SJSA1 (cell line): ENCODE results near the gene RPE65. TPM values are rescaled to one million over a fixed set of nuclear protein-coding genes. Genes with fewer than 3 reads are reported as not detected.
"Not testable (repeated sequence)": the region's sequence is repeated elsewhere in the genome, so short reads cannot be mapped to it uniquely, and the experiment has no call there.

Experiments used
- DNase-seq, 2 experiments: peaks; one replicate each; pipeline ENCODE4 v3.0.0-alpha.2; 2015 to 2020; ENCODE audit warnings: low spot score in 2 of 2, low read depth in 1 of 2
- H3K27ac ChIP-seq: fragments of 250-450 bp; sonication (Bioruptor Pico); 2 replicates; pipeline ENCODE4 v1.5.1; 2020; ENCODE audit warnings: mild to moderate bottlenecking, moderate library complexity
- H3K27me3 ChIP-seq: fragments of 250-450 bp; sonication (Bioruptor Pico); replicated peaks from 2 replicates; pipeline ENCODE4 v1.5.1; 2020; ENCODE audit warnings: mild to moderate bottlenecking, moderate library complexity
- H3K36me3 ChIP-seq: fragments of 250-450 bp; sonication (Bioruptor Pico); 2 replicates; pipeline ENCODE4 v1.5.1; 2020; ENCODE audit warnings: mild to moderate bottlenecking
- H3K4me1 ChIP-seq: fragments of 250-450 bp; sonication (Bioruptor Pico); replicated peaks from 2 replicates; pipeline ENCODE4 v1.6.1; 2021; ENCODE audit warnings: mild to moderate bottlenecking
- H3K4me3 ChIP-seq: fragments of 250-450 bp; sonication (Bioruptor Pico); 2 replicates; pipeline ENCODE4 v1.5.1; 2020; ENCODE audit warnings: mild to moderate bottlenecking
- H3K9me3 ChIP-seq: fragments of 250-450 bp; sonication (Bioruptor Pico); replicated peaks from 2 replicates; pipeline ENCODE4 v1.5.1; 2020; ENCODE audit warnings: mild to moderate bottlenecking
- total RNA-seq: library from RNA; depleted of rRNA; stranded (reverse); fragments of >200 nt; shearing (Covaris generic); gene quantifications from 2 replicates; pipeline ENCODE4 v1.2.3, GENCODE V29; 2014; rRNA removed

Gene RPE65
- total RNA-seq = not detected in 2 replicates

- H3K9me3 ChIP-seq = no peaks in the 10 kb centered on the region
- H3K4me3 ChIP-seq = no peak within 1 kb of the TSS
- no peaks in the 10 kb centered on the region for H3K27me3 ChIP-seq
- no peaks in the 10 kb centered on the region for H3K36me3 ChIP-seq
- H3K27ac ChIP-seq = no peak within 1 kb of the TSS
- no peak for DNase-seq
- no peaks in the 10 kb centered on the region for H3K4me1 ChIP-seq
These were observed at the start of gene RPE65 for GRCh38 chr1:68449901-68450300. Gene RPE65 (minus strand): TSS chr1:68449954. CDS start chr1:68449905, 49 bp downstream.

DNA sequence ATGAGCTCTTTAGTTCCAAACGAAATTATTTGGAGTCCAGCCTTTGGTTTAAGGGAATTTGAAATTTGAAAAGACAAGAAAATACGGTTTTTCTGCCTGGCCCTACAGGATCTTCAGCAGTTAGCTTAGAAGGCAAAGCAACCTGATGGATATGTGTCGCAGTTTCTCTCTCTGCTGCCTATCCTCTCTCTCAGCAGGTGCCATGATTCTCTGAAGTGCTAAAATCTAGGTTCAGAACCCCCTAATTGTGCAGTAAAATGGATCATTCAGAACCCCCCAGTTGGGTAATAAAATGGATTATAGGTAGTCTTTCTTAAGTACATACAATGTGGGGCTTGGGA is 47.6 kb upstream of the RPE65 start:
- H3K27ac ChIP-seq = no peak overlapping the region
- peaks cover 12% of the 10 kb centered on the region for H3K4me1 ChIP-seq
- peaks cover 28% of the 10 kb centered on the region for H3K36me3 ChIP-seq
- H3K9me3 ChIP-seq = no peaks in the 10 kb centered on the region
- no peaks in the 10 kb centered on the region for H3K27me3 ChIP-seq
- no peak for DNase-seq
- peak overlapping the region; percentile 83 for H3K4me3 ChIP-seq

- Histone ChIP-seq H3K27ac (peak within 1 kb of the TSS; percentile 97), H3K9me3 (no peaks in the 10 kb centered on the region), H3K4me3 (peak within 1 kb of the TSS; percentile 83)
These were observed 47.1 kb upstream of the RPE65 start, which contains the start of gene DEPDC1 for GRCh38 chr1:68496680-68497357. Gene DEPDC1 (minus strand): TSS chr1:68497082. CDS start chr1:68496999, 83 bp downstream.

GRCh38 chr1:68495968-68496679 is 46.4 kb upstream of the RPE65 start:
- Histone ChIP-seq H3K27me3 (no peaks in the 10 kb centered on the region), H3K9me3 (no peaks in the 10 kb centered on the region), H3K4me1 (peaks cover 12% of the 10 kb centered on the region), H3K4me3 (peak overlapping the region; percentile 83), H3K36me3 (peaks cover 33% of the 10 kb centered on the region), H3K27ac (peak overlapping the region; percentile 97)
- DNase-seq = peak in 1 of 2 experiments; percentile 40

More at GRCh38 chr1:68496680-68497357, 47.1 kb upstream of the RPE65 start, which contains the start of gene DEPDC1:
- peaks cover 12% of the 10 kb centered on the region for H3K4me1 ChIP-seq
- peak; percentile 93 to 98 for DNase-seq
- H3K36me3 ChIP-seq = peaks cover 28% of the 10 kb centered on the region
- H3K27me3 ChIP-seq = no peaks in the 10 kb centered on the region

DNA sequence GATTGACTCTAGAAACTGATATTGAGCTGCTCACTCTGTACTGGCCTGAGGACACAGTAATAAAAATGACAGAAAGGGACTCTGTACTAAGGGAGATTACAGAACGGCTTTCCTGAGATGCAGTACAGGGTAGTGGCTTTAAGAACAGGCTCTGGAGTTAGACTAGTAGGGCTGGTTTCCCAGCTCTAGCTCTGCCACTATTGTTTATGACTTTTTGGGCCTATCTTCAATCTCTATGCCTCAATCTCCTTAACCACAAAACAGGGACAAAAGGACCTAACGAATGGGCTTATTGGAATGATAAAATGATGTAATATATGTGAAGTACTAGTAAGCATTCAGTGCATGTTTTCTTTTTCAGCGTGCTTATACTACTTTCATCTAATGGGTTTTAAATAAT is 45.8 kb upstream of the RPE65 start:
- peak overlapping the region; percentile 83 for H3K4me3 ChIP-seq
- H3K27me3 ChIP-seq = no peaks in the 10 kb centered on the region
- H3K9me3 ChIP-seq = no peaks in the 10 kb centered on the region
- DNase-seq = peak in 1 of 2 experiments; percentile 32
- peaks cover 12% of the 10 kb centered on the region for H3K4me1 ChIP-seq
- H3K27ac ChIP-seq = peak overlapping the region; percentile 97
- peaks cover 39% of the 10 kb centered on the region for H3K36me3 ChIP-seq

DNA sequence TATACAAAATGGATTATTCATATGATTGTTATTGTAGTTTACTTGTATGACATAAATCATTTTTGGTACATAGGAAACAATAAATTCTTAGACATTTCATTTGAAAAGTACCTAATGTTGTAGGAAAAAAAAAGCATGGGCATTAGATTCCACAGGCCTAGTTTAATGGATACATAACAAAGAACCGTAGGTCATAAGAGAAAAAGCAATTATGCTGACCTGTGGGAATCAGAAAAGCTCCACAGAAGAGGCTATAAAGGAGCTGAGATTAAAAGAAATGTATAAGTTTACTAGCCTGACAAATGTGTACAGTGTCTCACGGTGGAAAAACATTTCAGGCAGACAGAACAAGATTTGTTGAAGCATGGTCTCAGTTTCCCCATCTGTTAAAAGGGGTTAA is 43.4 kb upstream of the RPE65 start:
- DNase-seq = no peak
- H3K9me3 ChIP-seq = no peaks in the 10 kb centered on the region
- H3K27ac ChIP-seq = no peak overlapping the region
- H3K4me3 ChIP-seq = no peak overlapping the region
- no peaks in the 10 kb centered on the region for H3K27me3 ChIP-seq
- H3K4me1 ChIP-seq = peaks cover 12% of the 10 kb centered on the region
- H3K36me3 ChIP-seq = peaks cover 56% of the 10 kb centered on the region

DNA sequence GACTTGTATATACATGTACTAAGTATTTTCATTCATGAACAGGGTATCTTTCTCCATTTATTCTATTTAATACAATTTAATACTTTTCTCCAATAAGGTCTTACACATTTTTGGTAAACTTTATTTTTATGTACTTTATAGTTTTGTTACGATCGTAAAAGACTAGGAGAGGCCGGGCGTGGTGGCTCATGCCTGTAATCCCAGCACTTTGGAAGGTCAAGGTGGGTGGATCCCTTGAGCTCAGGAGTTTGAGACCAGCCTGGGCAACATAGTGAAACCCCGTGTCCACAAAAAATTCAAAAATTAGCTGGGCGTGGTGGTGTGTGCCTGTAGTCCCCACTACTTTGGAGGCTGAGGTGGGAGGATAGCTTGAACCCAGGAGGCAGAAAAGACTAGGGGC is 42.5 kb upstream of the RPE65 start:
- H3K36me3 ChIP-seq = peaks cover 66% of the 10 kb centered on the region
- not testable (repeated sequence) for H3K4me1 ChIP-seq, DNase-seq, H3K27ac ChIP-seq, H3K9me3 ChIP-seq, H3K27me3 ChIP-seq, H3K4me3 ChIP-seq

- DNase-seq = no peak
- no peak overlapping the region for H3K27ac ChIP-seq
- peaks cover under 1% of the 10 kb centered on the region; the same call in 1 of the 2 replicates for H3K4me1 ChIP-seq
- H3K27me3 ChIP-seq = no peaks in the 10 kb centered on the region
- H3K9me3 ChIP-seq = no peaks in the 10 kb centered on the region
- no peak overlapping the region for H3K4me3 ChIP-seq
- H3K36me3 ChIP-seq = peaks cover 77% of the 10 kb centered on the region
These were observed 40.4 kb upstream of the RPE65 start for GRCh38 chr1:68490046-68490651.

DNA sequence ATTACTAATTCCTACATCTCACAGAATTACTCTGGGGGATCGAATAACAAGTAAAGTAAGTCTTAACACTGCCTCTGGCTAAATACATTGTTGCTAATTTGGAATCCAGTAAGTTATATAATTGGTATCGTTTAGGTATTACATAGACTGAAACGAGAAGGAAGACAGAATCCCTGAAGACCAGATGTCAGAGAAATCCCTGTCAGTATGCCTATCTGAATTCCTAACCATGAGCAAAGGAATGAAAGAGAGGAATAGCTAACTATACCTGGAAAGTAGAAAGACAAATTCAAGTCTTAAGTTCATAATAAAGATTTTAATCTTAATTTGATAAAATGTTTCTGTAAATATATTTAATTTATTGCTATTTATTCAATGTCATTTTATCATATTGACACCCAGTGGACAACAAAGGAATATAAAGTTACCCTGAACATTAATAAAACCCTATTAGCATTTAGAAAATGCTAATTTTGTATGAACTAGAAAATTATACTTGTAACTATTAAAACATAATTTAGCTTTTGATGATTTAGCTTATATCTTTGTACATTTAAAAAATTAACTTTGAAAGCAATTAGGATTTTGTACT is 35.8 kb upstream of the RPE65 start:
- Histone ChIP-seq H3K36me3 (peaks cover 87% of the 10 kb centered on the region), H3K4me1 (no peaks in the 10 kb centered on the region), H3K27me3 (no peaks in the 10 kb centered on the region), H3K27ac (no peak overlapping the region), H3K4me3 (no peak overlapping the region), H3K9me3 (no peaks in the 10 kb centered on the region)
- DNase-seq = no peak

- Histone ChIP-seq H3K4me1 (no peaks in the 10 kb centered on the region), H3K27ac (no peak overlapping the region), H3K36me3 (peaks cover 88% of the 10 kb centered on the region), H3K4me3 (no peak overlapping the region), H3K9me3 (no peaks in the 10 kb centered on the region), H3K27me3 (no peaks in the 10 kb centered on the region)
- DNase-seq = no peak
These were observed 34.9 kb upstream of the RPE65 start for GRCh38 chr1:68484618-68485017.

DNA sequence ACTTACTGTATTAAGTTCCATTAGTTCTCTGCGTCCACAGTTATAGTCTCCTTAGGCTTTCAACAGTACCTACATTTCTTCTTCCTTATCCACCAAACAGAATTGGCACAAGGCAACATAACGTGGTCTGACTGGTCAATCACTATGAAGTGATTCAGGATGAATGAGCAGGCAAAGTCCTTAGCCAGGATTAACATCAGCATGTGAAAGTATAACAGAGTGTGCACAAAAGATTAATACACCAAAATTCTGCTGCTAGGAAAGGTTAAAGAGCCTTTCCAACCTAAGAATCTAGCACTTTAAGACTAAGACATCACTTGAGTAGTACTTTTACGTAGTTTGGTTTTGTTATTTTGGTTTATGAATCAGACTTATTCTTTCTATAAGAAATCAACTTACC is 31.3 kb upstream of the RPE65 start:
- H3K4me3 ChIP-seq = no peak overlapping the region
- no peaks in the 10 kb centered on the region for H3K4me1 ChIP-seq
- no peaks in the 10 kb centered on the region for H3K9me3 ChIP-seq
- peaks cover 88% of the 10 kb centered on the region for H3K36me3 ChIP-seq
- no peaks in the 10 kb centered on the region for H3K27me3 ChIP-seq
- no peak overlapping the region for H3K27ac ChIP-seq
- no peak for DNase-seq

DNA sequence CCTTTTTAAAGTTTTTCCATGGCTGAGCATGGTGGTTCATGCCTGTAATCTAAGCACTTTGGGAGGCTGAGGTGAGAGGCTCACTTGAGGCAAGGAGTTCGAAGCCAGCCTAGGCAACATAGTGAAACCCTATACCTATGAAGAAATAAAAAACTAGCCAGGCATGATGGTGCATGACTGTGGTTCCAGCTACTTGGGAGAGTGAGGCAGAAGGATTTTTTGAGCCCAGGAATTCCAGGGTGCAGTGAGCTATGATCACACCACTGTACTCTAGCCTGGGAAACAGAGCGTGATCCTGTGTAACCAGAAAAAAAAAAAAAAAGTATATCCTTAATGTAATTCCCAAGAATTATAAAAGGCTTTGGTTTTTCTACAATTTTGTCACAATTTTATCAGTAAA is 29.7 kb upstream of the RPE65 start:
- no peak for DNase-seq
- no peak overlapping the region for H3K4me3 ChIP-seq
- no peak overlapping the region for H3K27ac ChIP-seq
- no peaks in the 10 kb centered on the region for H3K9me3 ChIP-seq
- no peaks in the 10 kb centered on the region for H3K27me3 ChIP-seq
- no peaks in the 10 kb centered on the region for H3K4me1 ChIP-seq
- H3K36me3 ChIP-seq = peaks cover 72% of the 10 kb centered on the region

GRCh38 chr1:68478662-68479061 is 28.9 kb upstream of the RPE65 start:
- DNase-seq = no peak
- Histone ChIP-seq H3K36me3 (peaks cover 64% of the 10 kb centered on the region), H3K9me3 (no peaks in the 10 kb centered on the region), H3K27ac (no peak overlapping the region), H3K4me3 (no peak overlapping the region), H3K4me1 (no peaks in the 10 kb centered on the region), H3K27me3 (no peaks in the 10 kb centered on the region)

GRCh38 chr1:68476626-68477025 is 26.9 kb upstream of the RPE65 start:
- H3K9me3 ChIP-seq, DNase-seq, H3K27ac ChIP-seq, H3K27me3 ChIP-seq, H3K4me3 ChIP-seq, H3K4me1 ChIP-seq: not testable (repeated sequence)
- H3K36me3 ChIP-seq = peaks cover 49% of the 10 kb centered on the region
